NCI-H1092 treated with DMSO at 0.1 percent for 48 hours (cell line): ENCODE data around the gene NPTXR.
A peak's percentile ranks its signal among the peaks of the same experiment; 100 is the strongest.
"Not testable (repeated sequence)": the region's sequence is repeated elsewhere in the genome, so short reads cannot be mapped to it uniquely, and the experiment has no call there.

Experiments used
- DNase-seq: peaks from one replicate; lab custom pipeline; 2025; lab: John Stamatoyannopoulos, UW

NPTXR gene

GRCh38 chr22:38868286-38868721, 24.5 kb upstream of the NPTXR start:
- DNase-seq: no peak

- no peak for DNase-seq
These were observed 23.9 kb upstream of the NPTXR start for GRCh38 chr22:38867471-38868285.

- DNase-seq: no peak
These were observed 23.3 kb upstream of the NPTXR start for GRCh38 chr22:38867124-38867455.

- no peak for DNase-seq
These were observed 22.7 kb upstream of the NPTXR start for GRCh38 chr22:38866399-38867123.

- no peak for DNase-seq
These were observed 22.2 kb upstream of the NPTXR start for GRCh38 chr22:38866024-38866398.

DNA sequence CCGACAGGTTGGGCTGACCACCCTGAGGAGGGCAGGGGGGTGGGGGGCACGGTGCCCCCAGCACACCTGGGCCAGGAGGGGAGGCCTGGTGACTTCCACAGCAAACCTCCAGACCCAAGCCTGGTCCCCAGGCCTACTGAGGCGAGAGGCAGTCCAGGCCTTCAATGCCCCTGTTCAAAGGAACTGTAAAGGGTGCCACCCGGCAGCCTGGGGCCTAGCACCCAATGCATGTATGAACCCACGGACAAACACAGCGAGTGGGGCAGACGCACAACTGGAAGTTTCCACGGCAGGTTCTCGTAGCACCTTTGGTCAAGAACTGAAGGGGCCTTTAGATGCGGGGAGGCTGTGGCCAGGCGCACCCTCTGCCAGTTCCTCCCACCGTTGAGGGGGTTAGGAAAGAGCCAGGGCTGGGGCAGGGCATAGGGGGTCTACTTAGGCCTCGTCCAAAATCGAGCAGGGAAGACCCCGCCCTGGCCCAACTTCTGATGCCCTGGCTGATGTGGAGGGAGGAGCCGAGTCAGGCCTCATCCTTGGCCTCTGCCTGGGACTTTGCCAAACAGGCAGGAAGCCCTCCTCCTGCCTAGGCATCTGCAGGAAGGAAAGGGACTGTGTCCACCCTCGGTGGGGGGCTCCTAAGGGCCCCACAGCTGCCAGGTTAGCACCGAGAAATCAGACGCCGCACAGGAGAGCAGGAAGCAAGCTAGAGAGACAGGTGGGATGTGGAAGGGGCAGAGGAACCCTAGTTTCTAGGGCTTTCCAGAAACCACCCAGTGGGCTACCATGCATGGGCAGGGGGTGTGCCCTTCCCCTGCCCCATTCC, 21.6 kb upstream of the NPTXR start:
- DNase-seq: no peak

DNA sequence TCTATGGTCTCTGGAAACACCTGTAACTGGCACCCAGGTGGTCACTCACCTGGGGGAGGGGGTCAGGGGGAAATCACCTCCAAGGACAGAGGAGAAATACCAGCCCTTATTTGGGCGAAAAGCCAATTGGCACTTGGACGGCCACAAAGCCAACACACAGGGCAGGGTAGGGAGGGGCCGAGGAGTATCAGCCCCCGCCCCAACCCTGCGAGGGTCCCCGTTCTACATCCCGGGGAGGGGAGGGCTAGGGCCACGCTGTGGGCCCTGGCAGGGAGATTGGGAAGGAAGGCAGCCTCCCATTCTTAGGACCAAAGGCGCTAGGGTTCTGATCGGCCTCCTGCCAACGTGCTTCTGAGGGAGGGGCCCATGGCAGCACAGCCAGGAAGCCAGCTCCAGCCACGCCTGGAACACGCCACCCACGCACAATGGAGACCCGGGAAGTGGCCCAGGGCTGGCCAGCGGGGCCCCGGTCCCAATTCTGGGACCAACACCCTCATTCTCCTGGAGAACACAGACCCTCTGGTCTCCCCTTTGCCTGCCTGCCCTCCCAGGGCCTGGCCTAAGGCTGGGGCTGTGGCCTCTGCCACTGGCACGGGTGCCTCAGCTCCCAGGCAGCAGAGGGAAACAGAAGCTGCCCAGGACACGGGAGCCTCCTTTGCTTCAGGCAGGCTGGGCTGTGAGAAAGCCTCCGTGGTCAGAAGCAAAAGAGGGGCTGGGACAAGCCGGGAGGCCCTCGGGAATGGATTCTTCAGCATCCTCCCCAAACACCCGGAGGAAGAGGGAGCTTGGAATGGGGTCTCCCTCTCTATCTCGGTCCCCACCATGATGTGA, 20.7 kb upstream of the NPTXR start:
- DNase-seq: no peak

GRCh38 chr22:38863531-38864131, 19.8 kb upstream of the NPTXR start:
- no peak for DNase-seq

DNA sequence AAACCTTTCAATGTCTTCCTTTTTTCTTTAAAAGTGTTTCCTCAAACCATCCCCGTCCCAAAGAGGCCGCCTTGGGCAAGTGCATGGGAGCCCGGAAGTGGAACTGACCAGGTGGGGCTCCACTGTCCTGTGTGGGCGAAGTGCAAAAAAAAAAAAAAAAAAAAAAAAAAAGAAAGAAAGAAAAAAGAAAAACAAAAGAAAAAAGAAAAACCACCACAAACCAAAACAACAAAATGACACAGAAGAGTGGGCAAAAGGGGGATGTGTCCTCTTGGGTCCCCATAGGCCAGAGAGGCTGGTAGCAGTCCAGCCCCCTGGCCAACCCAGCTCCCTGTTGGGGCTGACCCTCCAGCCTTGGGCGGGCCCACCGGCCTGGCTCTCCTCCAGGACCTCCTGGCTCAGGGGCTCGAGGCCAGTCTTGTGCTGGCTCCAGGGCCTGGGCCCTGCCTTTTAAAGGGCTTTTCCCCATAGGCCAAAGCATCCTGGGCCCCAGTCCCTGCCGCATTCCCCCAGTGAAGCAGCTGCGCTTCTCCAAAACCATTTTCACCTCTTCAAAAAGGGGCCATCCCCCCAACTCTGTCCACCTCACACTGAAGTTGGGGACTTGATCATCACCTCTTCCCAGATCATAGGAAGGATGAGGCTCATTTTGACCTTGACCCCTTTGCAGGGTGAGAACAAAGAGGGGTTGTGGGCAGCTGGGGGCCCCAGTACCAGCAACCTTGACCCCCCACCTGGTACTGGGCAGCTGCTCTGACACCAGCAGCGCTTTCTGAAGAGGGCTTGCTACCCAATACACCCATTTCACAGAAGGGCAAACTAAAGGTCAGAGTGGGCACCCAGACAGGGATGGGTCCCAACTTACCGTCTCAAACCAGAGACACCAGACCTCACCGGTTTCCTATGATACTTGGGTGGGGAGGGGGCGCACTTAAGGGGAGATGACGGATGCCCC, 18.8 kb upstream of the NPTXR start:
- peak; percentile 23 for DNase-seq

DNA sequence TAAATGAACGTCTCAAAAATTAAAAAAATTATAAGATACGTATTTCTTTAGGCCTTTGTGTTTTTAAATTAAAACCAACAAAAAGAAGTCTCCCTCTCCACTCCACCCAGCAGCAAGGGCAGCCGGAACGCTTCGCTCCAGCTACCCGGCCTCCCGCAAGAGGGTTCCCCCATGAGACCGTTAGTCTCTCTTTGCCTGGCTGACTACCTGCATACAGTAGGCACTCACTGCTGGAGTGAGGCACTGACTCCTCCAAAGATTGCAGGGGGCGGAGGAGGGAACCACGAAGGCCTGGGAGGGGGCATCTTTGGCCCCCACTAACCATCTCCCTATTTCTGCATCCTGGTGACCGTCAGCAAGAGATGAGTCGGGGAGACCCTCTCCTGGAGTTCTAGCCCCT, 18.1 kb upstream of the NPTXR start:
- peak; percentile 14 for DNase-seq

- DNase-seq: no peak
These were observed 17.5 kb upstream of the NPTXR start for GRCh38 chr22:38861170-38861876.

GRCh38 chr22:38860283-38861169, 16.7 kb upstream of the NPTXR start:
- DNase-seq: no peak

- DNase-seq: no peak
These were observed 15.9 kb upstream of the NPTXR start for GRCh38 chr22:38859581-38860282.

DNA sequence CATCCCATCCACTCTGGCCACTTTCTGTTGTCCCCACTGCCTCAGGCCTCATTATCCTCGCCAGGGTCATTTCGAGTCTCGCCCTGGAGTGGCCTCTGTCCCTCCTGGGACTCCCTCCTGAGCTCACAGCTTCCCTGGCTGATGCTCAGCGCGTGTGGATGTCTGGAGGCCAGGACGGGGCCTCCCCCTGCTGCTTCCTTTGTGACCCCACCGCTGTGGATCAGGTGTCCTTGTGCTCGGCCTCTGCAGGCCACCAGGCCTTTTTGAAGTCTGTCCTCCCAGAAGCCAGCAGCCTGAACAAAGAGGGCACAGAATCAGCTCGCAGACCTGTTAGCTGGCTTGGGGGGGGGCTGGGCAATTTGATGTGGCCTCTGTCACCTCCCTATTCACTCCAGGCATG, 14.7 kb upstream of the NPTXR start:
- DNase-seq: no peak

- DNase-seq: not testable (repeated sequence)
These were observed 10.6 kb upstream of the NPTXR start for GRCh38 chr22:38854476-38854875.

DNA sequence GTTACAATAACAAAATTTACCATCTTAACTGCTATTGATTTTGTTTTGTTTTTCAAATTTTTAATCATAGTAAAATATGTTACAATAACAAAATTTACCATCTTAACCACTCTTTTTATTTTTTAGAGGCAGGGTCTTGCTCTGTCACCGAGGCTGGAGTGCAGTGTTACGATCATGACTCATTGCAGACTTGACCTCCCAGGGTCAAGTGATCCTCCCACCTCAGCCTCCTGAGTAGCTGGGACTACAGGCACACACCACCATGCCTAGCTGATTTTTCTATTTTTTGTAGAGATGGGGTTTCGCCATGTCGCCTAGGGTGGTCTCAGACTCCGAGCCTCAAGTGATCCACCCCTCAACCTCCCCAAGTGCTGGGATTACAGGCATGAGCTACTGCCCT, 10.1 kb upstream of the NPTXR start:
- not testable (repeated sequence) for DNase-seq

DNA sequence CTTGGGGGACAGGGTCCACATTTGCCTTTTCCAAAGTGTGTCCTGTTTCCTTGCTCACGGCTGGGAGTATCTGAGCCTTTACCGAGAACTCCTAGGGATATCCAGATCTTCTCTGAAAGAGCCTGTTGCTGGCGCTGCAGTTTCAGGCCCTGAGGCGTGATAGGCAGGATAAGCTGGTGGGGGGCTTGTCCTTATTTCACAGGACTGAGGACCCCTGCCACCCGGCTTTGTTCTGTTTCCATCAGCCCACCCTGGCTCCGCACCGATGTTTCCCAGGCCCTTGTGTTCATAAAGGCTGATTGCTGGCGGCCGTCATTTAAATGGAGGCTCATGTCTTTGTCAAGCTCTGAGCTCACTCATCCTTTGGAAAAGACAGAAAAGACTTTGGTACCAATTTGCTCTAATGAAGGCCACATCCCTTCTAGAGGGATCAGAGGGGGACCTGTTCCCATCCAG, 9.4 kb upstream of the NPTXR start:
- DNase-seq: no peak

GRCh38 chr22:38852522-38852921, 8.7 kb upstream of the NPTXR start:
- no peak for DNase-seq
